Mammary epithelial cell (primary cell): ENCODE results near the gene NPHP3.

ENCODE experiments used
- EZH2 ChIP-seq: IDR thresholded peaks from 2 replicates; pipeline ENCODE4 v1.6.1; 2012; ENCODE audit warnings: low read length, inconsistent platforms, borderline replicate concordance
- TF ChIP-seq, protein P1 (sequence below), 2 donors: IDR thresholded peaks in 1 of 2; conservative IDR thresholded peaks in 1 of 2; 2 replicates each; pipeline ENCODE4 v1.5.1; 2011 to 2012; ENCODE audit warnings: inconsistent platforms in 2 of 2, low read length in 2 of 2, mild to moderate bottlenecking in 2 of 2, control low read depth in 1 of 2, low read depth in 1 of 2; ENCODE audit not compliant: insufficient read depth in 1 of 2; ENCODE audit errors: extremely low read depth in 1 of 2

DNA sequence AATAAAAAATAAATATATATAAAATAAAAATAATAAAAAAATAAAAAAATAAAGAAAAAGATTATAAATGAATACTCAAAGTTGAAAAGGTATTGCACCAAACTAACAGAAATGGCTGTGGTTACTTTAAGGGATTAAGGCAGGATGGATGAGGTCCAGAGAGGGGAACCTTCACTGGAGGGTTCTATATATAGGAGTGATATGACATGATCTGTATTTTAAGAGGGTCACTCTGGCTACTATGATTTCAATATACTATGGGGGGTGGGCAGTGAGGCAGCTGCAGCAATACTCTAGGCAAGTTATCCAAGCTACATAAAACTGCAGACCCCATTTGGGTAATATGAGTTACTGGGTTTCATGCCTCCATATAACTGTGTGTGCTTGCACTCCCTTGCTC is 87.2 kb downstream of the NPHP3 start:
- TF ChIP-seq, protein P1, sequence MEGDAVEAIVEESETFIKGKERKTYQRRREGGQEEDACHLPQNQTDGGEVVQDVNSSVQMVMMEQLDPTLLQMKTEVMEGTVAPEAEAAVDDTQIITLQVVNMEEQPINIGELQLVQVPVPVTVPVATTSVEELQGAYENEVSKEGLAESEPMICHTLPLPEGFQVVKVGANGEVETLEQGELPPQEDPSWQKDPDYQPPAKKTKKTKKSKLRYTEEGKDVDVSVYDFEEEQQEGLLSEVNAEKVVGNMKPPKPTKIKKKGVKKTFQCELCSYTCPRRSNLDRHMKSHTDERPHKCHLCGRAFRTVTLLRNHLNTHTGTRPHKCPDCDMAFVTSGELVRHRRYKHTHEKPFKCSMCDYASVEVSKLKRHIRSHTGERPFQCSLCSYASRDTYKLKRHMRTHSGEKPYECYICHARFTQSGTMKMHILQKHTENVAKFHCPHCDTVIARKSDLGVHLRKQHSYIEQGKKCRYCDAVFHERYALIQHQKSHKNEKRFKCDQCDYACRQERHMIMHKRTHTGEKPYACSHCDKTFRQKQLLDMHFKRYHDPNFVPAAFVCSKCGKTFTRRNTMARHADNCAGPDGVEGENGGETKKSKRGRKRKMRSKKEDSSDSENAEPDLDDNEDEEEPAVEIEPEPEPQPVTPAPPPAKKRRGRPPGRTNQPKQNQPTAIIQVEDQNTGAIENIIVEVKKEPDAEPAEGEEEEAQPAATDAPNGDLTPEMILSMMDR (conservative IDR thresholded peaks at IDR 0.05 in 1 of 2, IDR thresholded peaks at IDR 0.05 in 1 of 2; ENCODE audit: extremely low read depth in 1 of 2, insufficient read depth in 1 of 2, low read depth in 1 of 2, low read length in 2 of 2) = no peak
- TF ChIP-seq EZH2 = no peak
